GM23248 (cell line): ENCODE data around the gene GTF2A2. TPM values are rescaled to one million over a fixed set of nuclear protein-coding genes. Genes with fewer than 3 reads are reported as not detected.
"Not testable (repeated sequence)": the region's sequence is repeated elsewhere in the genome, so short reads cannot be mapped to it uniquely, and the experiment has no call there.

Experiments
- DNase-seq: peaks from one replicate; pipeline ENCODE4 v3.0.0-alpha.2; 2015
- H2AFZ ChIP-seq: fragments of 200-600 bp; sonication (generic); 2 replicates; pipeline ENCODE4 v1.6.1; 2016; ENCODE audit warnings: antibody characterized with exemption
- H3F3A ChIP-seq: fragments of 200-600 bp; sonication (generic); 2 replicates; pipeline ENCODE4 v1.6.1; 2016; ENCODE audit warnings: mild to moderate bottlenecking, antibody characterized with exemption, mixed run types; ENCODE audit not compliant: insufficient read depth
- H3K27ac ChIP-seq: fragments of 200-600 bp; sonication (generic); 2 replicates; pipeline ENCODE4 v1.5.1; 2016; ENCODE audit warnings: mild to moderate bottlenecking
- H3K27me3 ChIP-seq: fragments of 200-600 bp; sonication (generic); replicated peaks from 2 replicates; pipeline ENCODE4 v1.6.1; 2016; ENCODE audit warnings: mild to moderate bottlenecking; ENCODE audit not compliant: insufficient read depth
- H3K36me3 ChIP-seq: fragments of 200-600 bp; sonication (generic); 2 replicates; pipeline ENCODE4 v1.6.1; 2016; ENCODE audit warnings: low read depth, mild to moderate bottlenecking
- H3K4me1 ChIP-seq: fragments of 200-600 bp; sonication (generic); 2 replicates; pipeline ENCODE4 v1.6.1; 2016; ENCODE audit warnings: mild to moderate bottlenecking; ENCODE audit not compliant: insufficient read depth
- H3K4me2 ChIP-seq: fragments of 200-600 bp; sonication (generic); one replicate; pipeline ENCODE4 v1.6.1; 2016; ENCODE audit warnings: mild to moderate bottlenecking; ENCODE audit not compliant: unreplicated experiment
- H3K4me3 ChIP-seq: fragments of 200-600 bp; sonication (generic); 2 replicates; pipeline ENCODE4 v1.5.1; 2016; ENCODE audit warnings: mild to moderate bottlenecking
- H3K79me2 ChIP-seq: fragments of 200-600 bp; sonication (generic); 2 replicates; pipeline ENCODE4 v1.6.1; 2016; ENCODE audit warnings: mild to moderate bottlenecking; ENCODE audit not compliant: insufficient read depth
- H3K9ac ChIP-seq: fragments of 200-600 bp; sonication (generic); 2 replicates; pipeline ENCODE4 v1.6.1; 2016; ENCODE audit warnings: mild to moderate bottlenecking
- H3K9me2 ChIP-seq: fragments of 200-600 bp; sonication (generic); 2 replicates; pipeline ENCODE4 v1.6.1; 2016; ENCODE audit warnings: mixed run types, mild to moderate bottlenecking, moderate library complexity; ENCODE audit not compliant: insufficient read depth
- H3K9me3 ChIP-seq: fragments of 200-600 bp; sonication (generic); one replicate; pipeline ENCODE4 v1.6.1; 2017; ENCODE audit warnings: low read depth
- H4K20me1 ChIP-seq: fragments of 200-600 bp; sonication (generic); 2 replicates; pipeline ENCODE4 v1.6.0; 2016; ENCODE audit not compliant: insufficient read depth
- EZH2 ChIP-seq: fragments of 200-600 bp; sonication (generic); IDR thresholded peaks from 2 replicates; pipeline ENCODE4 v1.6.1; 2018; ENCODE audit warnings: antibody characterized with exemption, mild to moderate bottlenecking; ENCODE audit not compliant: insufficient read depth, poor library complexity, severe bottlenecking
- EZH2phosphoT487 ChIP-seq: fragments of 200-600 bp; sonication (generic); IDR thresholded peaks from 2 replicates; pipeline ENCODE4 v1.6.1; 2018; ENCODE audit warnings: antibody characterized with exemption, moderate library complexity, mild to moderate bottlenecking, low read depth; ENCODE audit not compliant: insufficient read depth
- WGBS, 2 experiments: methylation state at CpG; one replicate each; pipeline ENCODE4 v1.1.6; 2015 to 2017; ENCODE audit warnings: low lambda C conversion rate in 2 of 2, low coverage in 1 of 2; ENCODE audit errors: missing lambda C conversion rate in 2 of 2; 5-methylcytosine and 5-hydroxymethylcytosine counted together
- in situ Hi-C: fragments of 300-500 bp; cut with MboI; formaldehyde crosslinking; loops from 2 replicates; pipeline ENCODE4 v1.15.0; 2020
- polyA plus RNA-seq: library from polyadenylated mRNA; unstranded; fragments of >200 nt; fragmentation: Nextera tagmentation; extraction: Ambion mirVana; gene quantifications from 2 replicates; pipeline ENCODE4 v1.2.1, GENCODE V29; 2016
- total RNA-seq: library from RNA; depleted of rRNA; stranded (reverse); fragments of >200 nt; shearing (Covaris generic); gene quantifications from 2 replicates; pipeline ENCODE4 v1.2.3, GENCODE V29; 2014

The GTF2A2 gene
- total and polyA plus RNA-seq, 2 experiments from 2014 or later: 30.8 to 247 TPM

DNA sequence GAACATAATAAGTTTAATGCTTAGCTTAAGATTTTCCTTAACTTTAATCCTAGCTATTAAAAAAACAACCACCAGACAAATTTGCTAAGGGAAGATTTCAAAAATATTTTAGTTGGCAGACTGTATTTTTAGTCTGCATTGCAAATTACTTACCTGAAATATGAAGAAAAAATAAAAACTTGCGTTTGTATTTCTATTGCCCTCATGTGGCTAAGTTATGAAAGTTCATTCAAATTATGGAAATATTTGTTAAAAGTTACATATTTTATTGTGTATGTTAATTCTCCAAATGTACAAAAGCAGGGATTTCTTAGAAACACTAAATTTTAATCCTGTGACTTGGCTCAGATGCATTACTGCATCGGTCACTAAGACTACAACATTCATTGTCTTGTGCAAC is 15.0 kb downstream of the GTF2A2 start:
- Histone ChIP-seq H2AFZ (no peak overlapping the region), H3K9ac (no peak overlapping the region), H3K27ac (no peak overlapping the region), H3K4me1 (no peaks in the 10 kb centered on the region), H3K4me2 (no peak overlapping the region), H3K27me3 (no peaks in the 10 kb centered on the region), H3K9me3 (no peaks in the 10 kb centered on the region), H3K9me2 (no peaks in the 10 kb centered on the region), H3K36me3 (peaks cover 18% of the 10 kb centered on the region; the same call in 1 of the 2 replicates), H3K79me2 (no peaks in the 10 kb centered on the region; the same call in 1 of the 2 replicates), H4K20me1 (no peaks in the 10 kb centered on the region), H3F3A (no peaks in the 10 kb centered on the region), H3K4me3 (no peak overlapping the region)
- in situ Hi-C loops: no loop called here
- peak; percentile 21 for DNase-seq
- no peak for TF ChIP-seq EZH2phosphoT487
- no peak for TF ChIP-seq EZH2
- 54 to 60% methylated on average over 2 of the region's 2 CpGs for WGBS, 2 experiments

DNA sequence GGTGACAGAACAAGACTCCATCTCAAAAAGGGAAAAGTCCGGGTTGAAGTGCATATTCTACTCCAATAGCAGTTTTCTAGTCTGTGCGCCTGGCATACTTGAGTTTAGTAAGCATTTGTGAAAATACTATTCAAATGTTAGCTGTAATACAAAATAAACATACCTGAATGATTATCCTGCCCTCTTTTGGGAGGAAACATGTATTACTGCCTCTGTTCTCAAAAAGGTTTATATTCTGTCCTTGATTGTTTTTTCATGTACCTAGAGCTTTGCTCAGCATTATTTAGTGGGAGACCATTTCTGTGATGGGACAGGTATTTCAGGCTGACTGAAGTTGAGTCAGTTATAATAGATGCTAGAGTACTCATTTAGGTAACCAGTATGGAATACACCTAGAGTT is 19.8 kb downstream of the GTF2A2 start:
- H3K4me3 ChIP-seq, H3F3A ChIP-seq, in situ Hi-C loops, H3K9me2 ChIP-seq, H3K4me1 ChIP-seq, H3K9ac ChIP-seq, H4K20me1 ChIP-seq, DNase-seq, H2AFZ ChIP-seq, H3K9me3 ChIP-seq, H3K27me3 ChIP-seq, H3K36me3 ChIP-seq, H3K27ac ChIP-seq, H3K4me2 ChIP-seq, H3K79me2 ChIP-seq: not testable (repeated sequence)
- 92 to 97% methylated on average over 2 of the region's 2 CpGs for WGBS, 2 experiments

DNA sequence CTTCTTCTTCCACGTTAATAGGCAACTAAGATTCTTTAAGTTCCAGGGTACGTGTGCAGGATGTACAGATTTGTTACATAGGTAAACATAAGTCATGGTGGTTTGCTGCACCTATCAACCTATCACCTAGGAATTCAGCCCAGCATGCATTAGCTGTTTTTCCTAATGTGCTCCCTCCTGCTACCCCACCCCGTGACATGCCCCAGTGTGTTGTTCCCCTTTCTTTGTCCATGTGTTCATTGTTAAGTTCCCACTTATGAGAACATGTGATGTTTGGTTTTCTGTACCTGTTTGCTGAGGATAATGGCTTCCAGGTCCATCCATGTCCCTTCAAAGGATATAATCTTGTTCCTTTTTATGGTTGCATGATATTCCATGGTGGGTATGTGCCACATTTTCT is 21.1 kb downstream of the GTF2A2 start:
- in situ Hi-C loops: no loop called here
- Histone ChIP-seq H3K36me3 (0 out of 2 replicates have a peak, but pooled peaks cover 2% of the 10 kb centered on the region), H2AFZ (no peak overlapping the region), H3K4me1 (no peaks in the 10 kb centered on the region), H3K79me2 (no peaks in the 10 kb centered on the region), H3K27me3 (no peaks in the 10 kb centered on the region), H3K27ac (no peak overlapping the region), H3K9me3 (no peaks in the 10 kb centered on the region), H3K9me2 (no peaks in the 10 kb centered on the region), H3K4me3 (no peak overlapping the region), H4K20me1 (no peaks in the 10 kb centered on the region), H3K9ac (no peak overlapping the region), H3F3A (no peaks in the 10 kb centered on the region), H3K4me2 (no peak overlapping the region)
- no peak for TF ChIP-seq EZH2phosphoT487
- no peak for TF ChIP-seq EZH2
- no peak for DNase-seq
- WGBS, 2 experiments: 95 to 99% methylated on average over 3 of the region's 3 CpGs

DNA sequence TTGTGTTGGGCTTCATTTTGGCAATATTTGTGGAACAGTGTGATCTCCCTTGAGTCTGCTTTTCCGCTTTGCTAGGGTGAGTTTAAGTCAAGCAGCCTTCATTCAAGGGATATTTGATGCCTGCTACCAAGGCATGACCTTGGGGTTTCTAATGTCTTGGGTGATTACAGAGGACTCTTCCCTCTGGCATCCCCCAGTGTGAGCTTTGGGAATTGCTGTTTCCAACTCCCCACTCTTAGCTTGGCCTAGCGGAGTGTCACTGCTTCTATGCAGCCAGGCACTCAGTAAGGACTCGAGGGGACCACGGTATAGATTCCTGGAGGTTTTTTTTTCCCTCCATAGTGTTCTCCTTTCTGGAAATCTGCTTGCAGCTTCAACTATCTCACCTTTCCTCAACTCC is 24.6 kb downstream of the GTF2A2 start:
- Histone ChIP-seq H4K20me1 (no peaks in the 10 kb centered on the region), H3K79me2 (no peaks in the 10 kb centered on the region), H3K9me3 (no peaks in the 10 kb centered on the region), H3K4me1 (no peaks in the 10 kb centered on the region), H2AFZ (no peak overlapping the region), H3K36me3 (0 out of 2 replicates have a peak, but pooled peaks cover 2% of the 10 kb centered on the region), H3K27ac (no peak overlapping the region), H3K9me2 (no peaks in the 10 kb centered on the region), H3K9ac (no peak overlapping the region), H3K27me3 (0 out of 2 replicates have a peak, but pooled peaks cover 4% of the 10 kb centered on the region), H3F3A (no peaks in the 10 kb centered on the region), H3K4me3 (no peak overlapping the region), H3K4me2 (no peak overlapping the region)
- WGBS, 2 experiments: 41 to 44% methylated on average over 4 of the region's 4 CpGs
- in situ Hi-C loops: no loop called here
- TF ChIP-seq EZH2 (no peak), EZH2phosphoT487 (no peak)
- DNase-seq: peak; percentile 35

- WGBS, 2 experiments: 33 to 36% methylated on average over 6 of the region's 6 CpGs
- H3K4me3 ChIP-seq: no peak overlapping the region
- in situ Hi-C loops: no loop called here
- H3K9me3 ChIP-seq: no peaks in the 10 kb centered on the region
- H3K27me3 ChIP-seq: peaks cover 33% of the 10 kb centered on the region
- TF ChIP-seq EZH2phosphoT487 (no peak), EZH2 (no peak)
- H3K9me2 ChIP-seq: no peaks in the 10 kb centered on the region
- peak; percentile 67 for DNase-seq
- H4K20me1 ChIP-seq: no peaks in the 10 kb centered on the region
- H3K4me2 ChIP-seq: no peak overlapping the region
- no peaks in the 10 kb centered on the region for H3F3A ChIP-seq
- H3K4me1 ChIP-seq: no peaks in the 10 kb centered on the region
- no peak overlapping the region for H2AFZ ChIP-seq
- H3K36me3 ChIP-seq: no peaks in the 10 kb centered on the region
- H3K27ac ChIP-seq: no peak overlapping the region
- H3K9ac ChIP-seq: no peak overlapping the region
- no peaks in the 10 kb centered on the region for H3K79me2 ChIP-seq
These were observed 35.0 kb downstream of the GTF2A2 start for GRCh38 chr15:59622289-59622688.
